ENCODE data around the gene KIAA0753. TPM values are rescaled to one million over a fixed set of nuclear protein-coding genes. Genes with fewer than 3 reads are reported as not detected.

Gene KIAA0753
- total and polyA plus RNA-seq, 2 of the 13 experiments (the other 11 are each of a cell fraction or from before 2014, with no cell fraction given), result 5.2 to 9.1 TPM

- Histone ChIP-seq H4K20me1 (ENCODE audit: insufficient read depth, low read length) (no peaks in the 10 kb centered on the region), H3K9ac (ENCODE audit: insufficient read depth, low read depth, low read length) (no peak overlapping the region), H3K79me2 (ENCODE audit: insufficient read depth, low read length) (no peaks in the 10 kb centered on the region), H3K9me3 (ENCODE audit: low read length) (no peaks in the 10 kb centered on the region), H3K4me3 (replicated peaks in 1 of 3; ENCODE audit: insufficient read depth in 1 of 3, low read depth in 2 of 3, low read length in 3 of 3) (no peak overlapping the region), H3K4me1 (ENCODE audit: insufficient read depth, low read length) (no peaks in the 10 kb centered on the region), H3K36me3 (replicated peaks in 1 of 2; ENCODE audit: control insufficient read depth in 1 of 2, insufficient read depth in 2 of 2, low read length in 2 of 2) (peaks cover 4 to 5% of the 10 kb centered on the region in 2 experiments; a peak in 3 of 5 replicates), H3K27me3 (ENCODE audit: control insufficient read depth in 1 of 2, insufficient read depth in 2 of 2, low read length in 2 of 2) (no peaks in the 10 kb centered on the region; a peak in 1 of 5 replicates), H3K4me2 (ENCODE audit: low read depth, low read length) (no peak overlapping the region), H2AFZ (ENCODE audit: low read length) (no peak overlapping the region), H3K27ac (ENCODE audit: extremely low read length, insufficient read depth, low read length) (no peak overlapping the region)
- no TSS peak for BruUV-seq (replicated peaks)
- ChIA-PET CTCF (ENCODE audit: low intra/inter-chr PET ratio, low total read pairs) (no interaction called here), POLR2A (no interaction called here)
- DNase-seq (ENCODE audit: low spot score), result no peak
- no peak for ATAC-seq
- WGBS (ENCODE audit: low lambda C conversion rate), result 100% methylated on average over 2 of the region's 8 CpGs
- FAIRE-seq, result no peak
- intact Hi-C loops (cut with micrococcal nuclease; ENCODE audit: unreplicated experiment), result no loop called here
- in situ Hi-C loops (cut with HindIII; ENCODE audit: extremely low pct_ligation_motif_present, low pct_unique_long_range_greater_than_20kb), result no loop called here
- no peak for TF ChIP-seq JARID2 (CRISPR knock-in tag; IDR thresholded peaks at IDR 0.05; ENCODE audit: insufficient replicate concordance)
- TF ChIP-seq NR2C2 (CRISPR knock-in tag; IDR thresholded peaks at IDR 0.05; ENCODE audit: borderline replicate concordance), result no peak
- no peak for TF ChIP-seq RARG (CRISPR knock-in tag; IDR thresholded peaks at IDR 0.05; ENCODE audit: low read depth)
- TF ChIP-seq ZNF143 (CRISPR knock-in tag; IDR thresholded peaks at IDR 0.05), result no peak
- TF ChIP-seq NAIF1 (CRISPR knock-in tag; IDR thresholded peaks at IDR 0.05; ENCODE audit: borderline replicate concordance), result no peak
- TF ChIP-seq ZMYM3 (CRISPR knock-in tag; IDR thresholded peaks at IDR 0.05), result no peak
- TF ChIP-seq ZMYM2 (CRISPR knock-in tag; IDR thresholded peaks at IDR 0.05), result no peak
- TF ChIP-seq HCFC1 (IDR thresholded peaks at IDR 0.05; ENCODE audit: low read depth, low read length), result no peak
- no peak for TF ChIP-seq SMYD3 (CRISPR knock-in tag; IDR thresholded peaks at IDR 0.05)
- TF ChIP-seq RBM39 (IDR thresholded peaks at IDR 0.05; ENCODE audit: low read depth, low read length, poor library complexity, severe bottlenecking), result no peak
- no peak for TF ChIP-seq ETV5 (CRISPR knock-in tag; IDR thresholded peaks at IDR 0.05; ENCODE audit: borderline replicate concordance)
Measured at GRCh38 chr17:6572972-6573370, 67.5 kb downstream of the KIAA0753 start.

- H3K27me3 ChIP-seq (ENCODE audit: control insufficient read depth in 1 of 2, insufficient read depth in 2 of 2, low read length in 2 of 2), result no peaks in the 10 kb centered on the region; a peak in 1 of 5 replicates
- H3K4me3 ChIP-seq (replicated peaks in 1 of 3; ENCODE audit: insufficient read depth in 1 of 3, low read depth in 2 of 3, low read length in 3 of 3), result no peak overlapping the region
- H2AFZ ChIP-seq (ENCODE audit: low read length), result no peak overlapping the region
- ATAC-seq, result no peak
- TF ChIP-seq PATZ1 (CRISPR knock-in tag; IDR thresholded peaks at IDR 0.05), result no peak
- no peak for TF ChIP-seq ZNF777 (CRISPR knock-in tag; IDR thresholded peaks at IDR 0.05)
- ChIA-PET POLR2A (no interaction called here), CTCF (ENCODE audit: low intra/inter-chr PET ratio, low total read pairs) (no interaction called here)
- H4K20me1 ChIP-seq (ENCODE audit: insufficient read depth, low read length), result no peaks in the 10 kb centered on the region
- DNase-seq (ENCODE audit: low spot score), result no peak
- no peak overlapping the region for H3K9ac ChIP-seq (ENCODE audit: insufficient read depth, low read depth, low read length)
- H3K36me3 ChIP-seq (replicated peaks in 1 of 2; ENCODE audit: control insufficient read depth in 1 of 2, insufficient read depth in 2 of 2, low read length in 2 of 2), result 0 out of 5 replicates have a peak, but pooled peaks cover 0 to 1% of the 10 kb centered on the region in 2 experiments
- FAIRE-seq, result no peak
- no peaks in the 10 kb centered on the region for H3K4me1 ChIP-seq (ENCODE audit: insufficient read depth, low read length)
- 85% methylated on average over 7 of the region's 7 CpGs for WGBS (ENCODE audit: low lambda C conversion rate)
- no peaks in the 10 kb centered on the region for H3K79me2 ChIP-seq (ENCODE audit: insufficient read depth, low read length)
- in situ Hi-C loops (cut with HindIII; ENCODE audit: extremely low pct_ligation_motif_present, low pct_unique_long_range_greater_than_20kb) (no loop called here), intact Hi-C loops (cut with micrococcal nuclease; ENCODE audit: unreplicated experiment) (no loop called here)
- H3K9me3 ChIP-seq (ENCODE audit: low read length), result no peaks in the 10 kb centered on the region
- no peak overlapping the region for H3K4me2 ChIP-seq (ENCODE audit: low read depth, low read length)
- no peak overlapping the region for H3K27ac ChIP-seq (ENCODE audit: extremely low read length, insufficient read depth, low read length)
- BruUV-seq (replicated peaks), result no TSS peak
Measured at GRCh38 chr17:6571452-6571781, 69.1 kb downstream of the KIAA0753 start.
